Measurements from ENCODE around the gene NEURL1. TPM values are rescaled to one million over a fixed set of nuclear protein-coding genes. Genes with fewer than 3 reads are reported as not detected.

Gene NEURL1
- total and polyA plus RNA-seq, 2 experiments from 2014 or later: 1.1 to 1.5 TPM

GRCh38 chr10:103497161-103497915 lies 3.8 kb downstream of the NEURL1 start:
- no peak for DNase-seq
- peaks cover 36% of the 10 kb centered on the region for H3K27me3 ChIP-seq (replicated peaks; ENCODE audit: insufficient read depth)

DNA sequence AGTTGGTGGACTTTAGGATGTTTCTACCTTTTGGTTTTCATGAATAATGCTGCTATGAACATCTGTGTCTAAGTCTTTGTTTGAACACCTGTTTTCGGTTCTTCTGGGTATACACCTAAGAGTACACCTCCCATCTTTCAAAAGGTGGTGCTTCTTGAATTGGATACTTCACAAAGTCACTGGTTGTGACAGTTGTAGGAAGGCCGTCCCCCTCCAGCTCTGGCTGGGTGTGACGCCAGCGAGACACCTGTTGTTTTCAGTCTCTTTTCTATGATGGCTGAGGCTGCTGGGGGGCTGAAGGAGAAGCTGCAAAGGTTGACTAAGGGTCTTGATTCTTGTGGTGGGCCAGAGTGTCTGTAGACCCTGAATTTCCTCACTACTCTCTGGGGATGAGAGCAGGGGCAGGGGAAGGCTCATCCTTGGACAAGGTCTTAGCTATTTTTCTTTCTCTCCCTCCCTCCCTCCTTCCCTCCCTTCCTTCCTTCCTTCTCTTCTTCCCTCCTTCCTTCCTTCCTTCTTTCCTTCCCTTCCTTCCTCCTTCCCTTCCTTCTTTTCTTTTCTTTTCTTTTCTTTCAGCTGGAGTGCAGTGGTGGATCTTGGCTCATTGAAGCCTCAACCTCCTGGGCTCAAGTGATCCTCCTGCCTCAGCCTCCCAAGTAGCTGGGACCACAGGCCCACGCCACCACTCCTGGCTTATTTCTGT lies 5.6 kb downstream of the NEURL1 start:
- Histone ChIP-seq H2AFZ (no peak overlapping the region), H3K36me3 (ENCODE audit: low read depth) (no peaks in the 10 kb centered on the region), H4K20me1 (ENCODE audit: insufficient read depth) (no peaks in the 10 kb centered on the region), H3K27ac (no peak overlapping the region), H3K79me2 (ENCODE audit: insufficient read depth) (no peaks in the 10 kb centered on the region), H3K9ac (no peak overlapping the region), H3K4me2 (ENCODE audit: unreplicated experiment) (no peak overlapping the region), H3K4me1 (ENCODE audit: insufficient read depth) (no peaks in the 10 kb centered on the region), H3F3A (ENCODE audit: insufficient read depth) (no peaks in the 10 kb centered on the region), H3K9me3 (ENCODE audit: low read depth) (no peaks in the 10 kb centered on the region), H3K27me3 (replicated peaks; ENCODE audit: insufficient read depth) (peaks cover 41% of the 10 kb centered on the region), H3K9me2 (ENCODE audit: insufficient read depth) (no peaks in the 10 kb centered on the region), H3K4me3 (no peak overlapping the region)
- in situ Hi-C loops (cut with MboI): no loop called here
- TF ChIP-seq EZH2 (IDR thresholded peaks at IDR 0.05; ENCODE audit: insufficient read depth, poor library complexity, severe bottlenecking) (no peak), EZH2phosphoT487 (IDR thresholded peaks at IDR 0.05; ENCODE audit: insufficient read depth, low read depth) (no peak)
- DNase-seq: no peak
- WGBS, 2 experiments (ENCODE audit: low coverage in 1 of 2, low lambda C conversion rate in 2 of 2, missing lambda C conversion rate in 2 of 2): 90 to 97% methylated on average over 5 of the region's 5 CpGs

More at GRCh38 chr10:103497161-103497915, 3.8 kb downstream of the NEURL1 start:
- H3K9me2 ChIP-seq (ENCODE audit: insufficient read depth): no peaks in the 10 kb centered on the region
- in situ Hi-C loops (cut with MboI): no loop called here
- 52 to 60% methylated on average over 8 of the region's 8 CpGs for WGBS, 2 experiments (ENCODE audit: low coverage in 1 of 2, low lambda C conversion rate in 2 of 2, missing lambda C conversion rate in 2 of 2)
- no peak overlapping the region for H3K4me2 ChIP-seq (ENCODE audit: unreplicated experiment)
- no peak overlapping the region for H2AFZ ChIP-seq
- no peaks in the 10 kb centered on the region for H3K9me3 ChIP-seq (ENCODE audit: low read depth)
- H4K20me1 ChIP-seq (ENCODE audit: insufficient read depth): no peaks in the 10 kb centered on the region
- H3K4me1 ChIP-seq (ENCODE audit: insufficient read depth): peaks cover 5% of the 10 kb centered on the region
- no peaks in the 10 kb centered on the region for H3K79me2 ChIP-seq (ENCODE audit: insufficient read depth)
- H3F3A ChIP-seq (ENCODE audit: insufficient read depth): peaks cover 9% of the 10 kb centered on the region
- H3K36me3 ChIP-seq (ENCODE audit: low read depth): no peaks in the 10 kb centered on the region
- no peak overlapping the region for H3K9ac ChIP-seq
- H3K4me3 ChIP-seq: no peak overlapping the region
- H3K27ac ChIP-seq: no peak overlapping the region
- TF ChIP-seq EZH2phosphoT487 (IDR thresholded peaks at IDR 0.05; ENCODE audit: insufficient read depth, low read depth) (no peak), EZH2 (IDR thresholded peaks at IDR 0.05; ENCODE audit: insufficient read depth, poor library complexity, severe bottlenecking) (no peak)

- H2AFZ ChIP-seq: no peak overlapping the region
- in situ Hi-C loops (cut with MboI): no loop called here
- no peak overlapping the region for H3K27ac ChIP-seq
- H3K4me2 ChIP-seq (ENCODE audit: unreplicated experiment): no peak overlapping the region
- H3K9me2 ChIP-seq (ENCODE audit: insufficient read depth): no peaks in the 10 kb centered on the region
- no peaks in the 10 kb centered on the region for H3F3A ChIP-seq (ENCODE audit: insufficient read depth)
- 39 to 40% methylated on average over 7 of the region's 7 CpGs for WGBS, 2 experiments (ENCODE audit: low coverage in 1 of 2, low lambda C conversion rate in 2 of 2, missing lambda C conversion rate in 2 of 2)
- no peaks in the 10 kb centered on the region for H3K36me3 ChIP-seq (ENCODE audit: low read depth)
- peaks cover 34% of the 10 kb centered on the region for H3K27me3 ChIP-seq (replicated peaks; ENCODE audit: insufficient read depth)
- no peaks in the 10 kb centered on the region for H4K20me1 ChIP-seq (ENCODE audit: insufficient read depth)
- no peaks in the 10 kb centered on the region for H3K79me2 ChIP-seq (ENCODE audit: insufficient read depth)
- H3K9ac ChIP-seq: no peak overlapping the region
- peak; percentile 38 for DNase-seq
- H3K9me3 ChIP-seq (ENCODE audit: low read depth): no peaks in the 10 kb centered on the region
- TF ChIP-seq EZH2phosphoT487 (IDR thresholded peaks at IDR 0.05; ENCODE audit: insufficient read depth, low read depth): no peak
- TF ChIP-seq EZH2 (IDR thresholded peaks at IDR 0.05; ENCODE audit: insufficient read depth, poor library complexity, severe bottlenecking): no peak
- H3K4me3 ChIP-seq: no peak overlapping the region
- H3K4me1 ChIP-seq (ENCODE audit: insufficient read depth): no peaks in the 10 kb centered on the region
Measured at GRCh38 chr10:103499881-103500280, 6.4 kb downstream of the NEURL1 start.

GRCh38 chr10:103500481-103500880 lies 7.0 kb downstream of the NEURL1 start:
- H4K20me1 ChIP-seq (ENCODE audit: insufficient read depth): no peaks in the 10 kb centered on the region
- no peak overlapping the region for H3K4me2 ChIP-seq (ENCODE audit: unreplicated experiment)
- H3K9ac ChIP-seq: no peak overlapping the region
- no peaks in the 10 kb centered on the region for H3F3A ChIP-seq (ENCODE audit: insufficient read depth)
- no peaks in the 10 kb centered on the region for H3K4me1 ChIP-seq (ENCODE audit: insufficient read depth)
- TF ChIP-seq EZH2phosphoT487 (IDR thresholded peaks at IDR 0.05; ENCODE audit: insufficient read depth, low read depth) (no peak), EZH2 (IDR thresholded peaks at IDR 0.05; ENCODE audit: insufficient read depth, poor library complexity, severe bottlenecking) (no peak)
- H3K36me3 ChIP-seq (ENCODE audit: low read depth): no peaks in the 10 kb centered on the region
- H3K9me3 ChIP-seq (ENCODE audit: low read depth): no peaks in the 10 kb centered on the region
- no peak overlapping the region for H3K4me3 ChIP-seq
- no peaks in the 10 kb centered on the region for H3K79me2 ChIP-seq (ENCODE audit: insufficient read depth)
- no peaks in the 10 kb centered on the region for H3K9me2 ChIP-seq (ENCODE audit: insufficient read depth)
- peaks cover 28% of the 10 kb centered on the region for H3K27me3 ChIP-seq (replicated peaks; ENCODE audit: insufficient read depth)
- no peak for DNase-seq
- H3K27ac ChIP-seq: no peak overlapping the region
- H2AFZ ChIP-seq: no peak overlapping the region
- in situ Hi-C loops (cut with MboI): no loop called here
- 71 to 73% methylated on average over 6 of the region's 6 CpGs for WGBS, 2 experiments (ENCODE audit: low coverage in 1 of 2, low lambda C conversion rate in 2 of 2, missing lambda C conversion rate in 2 of 2)

Data from GM23248 (cell line).